AG04449 (cell line): ENCODE measurements around the gene IL10RB.
A peak's percentile ranks its signal among the peaks of the same experiment; 100 is the strongest.

ENCODE experiments used
- CTCF ChIA-PET: fragments of 350-600 bp; formaldehyde crosslinking; extraction: SDS; loops from one replicate; lab custom pipeline; 2021; ENCODE audit warnings: antibody characterized with exemption; lab: Yijun Ruan, JAX
- POLR2A ChIA-PET: fragments of 400-600, 350-600 bp; formaldehyde crosslinking; extraction: SDS; loops from one replicate; lab custom pipeline; 2020; ENCODE audit warnings: antibody characterized with exemption, inconsistent platforms; lab: Yijun Ruan, JAX
- DNase-seq: peaks from one replicate; pipeline ENCODE4 v3.0.0-alpha.2; 2010; ENCODE audit warnings: low read depth, low spot score
- H3K4me3 ChIP-seq: 2 replicates; pipeline ENCODE4 v1.5.1; 2011; ENCODE audit warnings: low read depth, mild to moderate bottlenecking, control low read depth, low read length
- TF ChIP-seq, protein P1 (sequence below): IDR thresholded peaks from one replicate; pipeline ENCODE4 v1.5.1; 2011; ENCODE audit warnings: mild to moderate bottlenecking, moderate library complexity, low read length, control low read depth, inconsistent platforms; ENCODE audit not compliant: insufficient read depth; ENCODE audit errors: missing control alignments

The IL10RB gene

DNA sequence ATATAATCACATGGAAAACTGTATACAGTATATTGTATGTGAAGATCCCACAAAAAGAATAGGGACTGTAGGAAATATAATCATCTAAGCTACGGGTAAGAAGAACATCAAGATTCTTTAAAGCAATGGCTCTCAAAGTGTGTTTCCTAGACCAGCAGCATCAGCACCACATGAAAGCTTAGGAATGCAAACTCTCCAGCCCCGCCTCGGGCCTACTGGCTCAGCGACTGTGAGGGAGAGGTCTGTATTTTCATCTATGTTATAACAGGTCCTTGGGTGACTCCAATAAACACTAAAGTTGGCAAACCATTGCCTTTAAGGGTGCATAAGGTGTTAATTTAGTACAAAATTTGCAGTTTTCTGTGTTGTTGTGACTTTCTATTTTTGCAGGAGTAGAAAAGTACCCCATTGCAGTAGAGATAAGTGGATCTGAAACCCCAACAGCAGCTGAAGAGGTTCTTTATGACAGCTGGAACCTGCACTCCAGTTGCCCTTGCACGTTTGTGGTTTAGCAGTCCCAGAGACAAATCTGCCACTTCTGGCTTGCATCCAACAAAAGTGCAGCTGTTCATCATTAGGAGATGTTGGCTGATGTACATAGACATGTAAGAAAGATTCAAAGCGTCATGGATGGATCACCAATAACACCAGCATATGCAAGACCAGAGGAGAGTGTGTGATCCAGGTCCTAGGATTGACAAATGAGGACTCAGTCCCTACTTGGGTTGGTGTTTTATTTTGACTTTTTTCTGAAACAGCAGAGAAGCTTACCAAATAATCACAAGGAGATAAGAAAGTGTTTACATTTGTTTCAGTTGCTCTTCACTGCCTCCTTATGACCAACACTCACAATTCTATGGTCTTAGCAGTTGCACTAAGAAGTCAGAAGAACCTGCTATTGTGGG lies 42.7 kb downstream of the IL10RB start:
- CTCF ChIA-PET, result interaction anchor here (0.9 to 1.4 kb wide), 3 partner anchors 10 to 112 kb away, joined by 3 to 6 read pairs (median 3); no protein-coding TSS in a partner anchor
- H3K4me3 ChIP-seq, result no peak overlapping the region
- POLR2A ChIA-PET, result no interaction called here
- DNase-seq, result no peak
- TF ChIP-seq, protein P1, sequence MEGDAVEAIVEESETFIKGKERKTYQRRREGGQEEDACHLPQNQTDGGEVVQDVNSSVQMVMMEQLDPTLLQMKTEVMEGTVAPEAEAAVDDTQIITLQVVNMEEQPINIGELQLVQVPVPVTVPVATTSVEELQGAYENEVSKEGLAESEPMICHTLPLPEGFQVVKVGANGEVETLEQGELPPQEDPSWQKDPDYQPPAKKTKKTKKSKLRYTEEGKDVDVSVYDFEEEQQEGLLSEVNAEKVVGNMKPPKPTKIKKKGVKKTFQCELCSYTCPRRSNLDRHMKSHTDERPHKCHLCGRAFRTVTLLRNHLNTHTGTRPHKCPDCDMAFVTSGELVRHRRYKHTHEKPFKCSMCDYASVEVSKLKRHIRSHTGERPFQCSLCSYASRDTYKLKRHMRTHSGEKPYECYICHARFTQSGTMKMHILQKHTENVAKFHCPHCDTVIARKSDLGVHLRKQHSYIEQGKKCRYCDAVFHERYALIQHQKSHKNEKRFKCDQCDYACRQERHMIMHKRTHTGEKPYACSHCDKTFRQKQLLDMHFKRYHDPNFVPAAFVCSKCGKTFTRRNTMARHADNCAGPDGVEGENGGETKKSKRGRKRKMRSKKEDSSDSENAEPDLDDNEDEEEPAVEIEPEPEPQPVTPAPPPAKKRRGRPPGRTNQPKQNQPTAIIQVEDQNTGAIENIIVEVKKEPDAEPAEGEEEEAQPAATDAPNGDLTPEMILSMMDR, result no peak

DNA sequence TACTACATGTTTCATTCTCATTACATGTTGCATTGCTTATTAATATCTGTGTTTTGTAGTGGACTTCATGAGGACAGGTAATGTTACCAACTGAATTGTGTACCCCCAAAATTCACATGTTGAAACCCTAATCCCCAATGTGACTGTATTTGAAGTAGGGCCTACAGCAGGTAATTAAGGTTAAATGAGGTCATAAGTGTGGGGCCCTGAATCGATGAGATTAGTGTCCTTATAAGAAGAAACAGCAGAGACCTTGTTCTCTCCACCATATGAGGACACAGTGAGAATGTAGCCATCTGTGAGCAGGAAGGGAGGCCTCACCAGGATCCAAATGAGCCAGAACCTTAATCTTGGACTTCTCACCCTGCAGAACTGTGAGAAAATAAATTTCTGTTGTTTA lies 43.6 kb downstream of the IL10RB start:
- ChIA-PET POLR2A (no interaction called here), CTCF (no interaction called here)

DNA sequence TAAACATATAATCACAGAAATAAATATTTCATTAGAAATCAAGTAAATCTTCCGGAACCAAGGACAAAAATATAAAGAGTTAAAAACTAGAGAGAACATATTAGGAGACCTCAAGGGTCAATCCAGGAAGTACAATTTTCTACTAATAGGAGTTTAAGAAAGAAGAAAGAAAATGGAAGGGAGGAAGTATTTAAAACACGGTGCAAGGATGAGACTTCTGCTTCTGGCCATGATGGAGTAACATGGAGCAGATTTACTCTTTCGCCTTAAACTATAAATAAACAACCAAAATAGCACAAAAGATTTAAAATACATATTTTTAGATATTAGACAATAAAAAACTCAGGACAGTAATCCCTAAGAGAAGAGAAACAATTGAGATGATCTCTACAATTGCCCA lies 46.0 kb downstream of the IL10RB start:
- CTCF ChIA-PET, result no interaction called here
- TF ChIP-seq, protein P1, result no peak
- POLR2A ChIA-PET, result no interaction called here
- DNase-seq, result no peak
- H3K4me3 ChIP-seq, result no peak overlapping the region

More for the DNA sequence above, 43.6 kb downstream of the IL10RB start:
- TF ChIP-seq, protein P1, result no peak
- H3K4me3 ChIP-seq, result no peak overlapping the region
- no peak for DNase-seq

DNA sequence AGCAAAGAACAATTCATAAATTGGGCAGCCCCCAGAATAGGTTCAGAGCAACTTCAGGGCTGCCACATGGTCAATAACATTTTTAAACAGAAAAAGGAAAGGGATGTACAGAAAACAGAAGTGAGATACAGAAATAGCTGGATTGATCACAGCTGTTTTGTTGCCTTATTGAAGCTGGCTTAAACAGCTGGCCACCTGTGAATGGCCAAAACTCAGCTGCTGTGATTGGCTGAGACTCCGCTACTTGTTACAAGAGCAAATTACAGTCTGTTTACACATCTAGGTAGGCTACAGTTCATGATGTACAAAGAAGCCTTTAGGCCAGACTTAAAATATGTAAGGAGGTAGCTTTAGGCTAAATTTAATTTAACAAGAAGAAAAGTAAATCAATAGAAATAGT lies 47.0 kb downstream of the IL10RB start:
- TF ChIP-seq, protein P1, result no peak
- no peak overlapping the region for H3K4me3 ChIP-seq
- ChIA-PET CTCF (interaction anchor here (0.9 to 2.0 kb wide), 2 partner anchors 14 to 47 kb away, joined by 3 to 5 read pairs; no protein-coding TSS in a partner anchor), POLR2A (no interaction called here)
- no peak for DNase-seq

DNA sequence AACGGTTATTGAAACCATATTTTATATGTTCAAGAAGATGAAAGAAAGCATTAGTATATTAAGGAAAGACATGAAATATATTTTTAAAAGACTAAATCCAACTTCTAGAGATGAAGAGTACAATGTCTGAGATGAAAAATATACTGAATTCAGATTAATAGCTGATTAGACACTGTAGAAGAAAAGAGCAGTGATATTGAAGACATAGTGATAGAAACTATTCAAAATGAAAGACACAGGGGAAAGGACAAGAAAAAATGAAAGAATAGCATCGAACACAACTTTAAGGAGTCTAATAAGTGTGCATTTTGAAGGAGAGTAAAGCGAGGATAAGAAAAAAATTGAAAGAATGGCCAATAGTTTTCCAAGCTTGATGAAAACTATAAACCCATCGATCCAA lies 47.4 kb downstream of the IL10RB start:
- CTCF ChIA-PET, result interaction anchor here (0.9 to 2.0 kb wide), 3 partner anchors 13 to 46 kb away, joined by 3 to 5 read pairs (median 3); no protein-coding TSS in a partner anchor
- POLR2A ChIA-PET, result no interaction called here
- TF ChIP-seq, protein P1, result no peak
- DNase-seq, result no peak
- no peak overlapping the region for H3K4me3 ChIP-seq

DNA sequence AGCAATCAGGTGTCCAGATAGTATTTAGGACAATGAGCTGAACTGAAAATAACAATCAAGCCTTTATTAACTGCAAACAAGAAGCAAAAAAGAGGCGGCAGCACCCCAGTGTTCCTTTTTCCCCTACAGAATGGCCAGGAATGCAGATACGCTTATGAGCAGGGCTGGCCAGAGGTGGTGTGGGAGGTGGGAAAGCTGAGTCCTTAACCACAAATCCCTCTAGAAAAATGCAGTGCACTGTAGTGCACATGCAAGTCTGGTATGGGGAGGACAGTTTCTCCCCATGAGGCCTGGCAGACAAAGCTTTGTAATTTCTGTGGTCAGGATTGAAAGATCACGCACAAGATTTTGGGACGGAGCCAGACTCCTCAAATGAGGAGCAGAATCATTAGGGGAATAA lies 47.9 kb downstream of the IL10RB start:
- TF ChIP-seq, protein P1, result no peak
- DNase-seq, result peak; percentile 40
- ChIA-PET CTCF (interaction anchor here (0.9 to 2.0 kb wide), 3 partner anchors 13 to 46 kb away, joined by 3 to 5 read pairs (median 3); no protein-coding TSS in a partner anchor), POLR2A (no interaction called here)
- H3K4me3 ChIP-seq, result no peak overlapping the region
